Suppressor macrophage treated with lipopolysaccharide for 1 hour (primary cell): ENCODE results near the gene DET1.

Experiments used
- DNase-seq, 3 donors: peaks; one replicate each; pipeline ENCODE4 v3.0.0-alpha.2; 2020 to 2022

Gene DET1

GRCh38 chr15:88463870-88464532 lies 82.5 kb downstream of the DET1 start:
- no peak for DNase-seq
